Panc1 (cell line): Measurements from ENCODE around the gene SLC27A2.

Source experiments
- CTCF ChIP-seq: fragments of 450-650 bp; IDR thresholded peaks from 2 replicates; pipeline ENCODE4 v1.5.1; 2017; ENCODE audit warnings: mild to moderate bottlenecking
- REST ChIP-seq, 2 experiments: IDR thresholded peaks; 2 replicates each; pipeline ENCODE4 v1.6.1; 2011 to 2012; ENCODE audit warnings: low read depth in 2 of 2, control low read depth in 1 of 2, low read length in 1 of 2, mild to moderate bottlenecking in 1 of 2, moderate library complexity in 1 of 2; ENCODE audit not compliant: insufficient read depth in 1 of 2

GRCh38 chr15:50259276-50259675, 77.3 kb downstream of the SLC27A2 start:
- TF ChIP-seq CTCF (no peak), REST (IDR thresholded peaks at IDR 0.05; ENCODE audit: insufficient read depth in 1 of 2, low read depth in 2 of 2, low read length in 1 of 2) (no peak)
